Measurements from ENCODE around the gene ZG16B. TPM values are rescaled to one million over a fixed set of nuclear protein-coding genes. Genes with fewer than 3 reads are reported as not detected.

ZG16B gene
- total RNA-seq, 1 donor from 2014 or later: not detected

DNA sequence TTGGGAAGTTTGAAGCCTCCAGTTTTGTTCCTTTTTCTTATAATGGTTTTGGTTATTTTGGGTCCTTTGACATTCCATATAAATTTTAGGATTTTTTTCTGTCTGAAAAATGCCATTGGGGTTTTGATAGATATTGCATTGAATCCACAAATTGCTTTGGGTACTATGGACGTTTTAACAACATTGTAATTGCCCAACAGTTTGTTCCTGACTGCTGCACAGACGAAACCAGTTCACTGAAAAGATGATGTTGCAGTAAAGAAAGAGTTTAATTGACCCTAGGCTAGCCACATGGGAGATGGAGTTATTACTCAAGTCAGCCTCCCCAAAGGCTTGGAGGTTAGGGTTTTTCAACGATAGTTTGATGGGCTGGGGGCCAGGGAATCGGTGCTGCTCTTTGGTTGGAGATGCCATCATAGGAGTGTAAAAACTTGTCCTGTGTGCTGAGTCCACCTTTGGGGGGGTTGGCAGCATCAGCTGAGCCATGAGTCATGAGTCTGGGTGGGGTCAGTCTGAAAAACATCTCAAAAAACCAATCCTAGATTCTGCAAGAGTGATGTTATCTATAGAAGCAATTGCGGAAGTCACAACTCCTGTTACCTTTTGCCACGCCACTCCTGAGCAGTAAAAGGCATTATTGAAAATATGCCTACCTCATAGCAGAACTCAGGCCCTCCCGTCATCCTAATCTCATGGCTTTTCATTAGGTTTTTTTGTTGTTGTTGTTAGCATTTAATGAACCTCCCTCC, 34.5 kb upstream of the ZG16B start:
- H3K27me3 Mint-ChIP-seq (ENCODE audit: insufficient read depth, low read depth): peaks cover 6% of the 10 kb centered on the region
- peak overlapping the region; percentile 8 for H3K4me3 Mint-ChIP-seq
- H3K4me1 Mint-ChIP-seq: peaks cover 5% of the 10 kb centered on the region
- TF ChIP-seq EZH2 (IDR thresholded peaks at IDR 0.05): no peak
- TF ChIP-seq EZH2phosphoT487 (IDR thresholded peaks at IDR 0.05): no peak
- TF ChIP-seq, protein P1, sequence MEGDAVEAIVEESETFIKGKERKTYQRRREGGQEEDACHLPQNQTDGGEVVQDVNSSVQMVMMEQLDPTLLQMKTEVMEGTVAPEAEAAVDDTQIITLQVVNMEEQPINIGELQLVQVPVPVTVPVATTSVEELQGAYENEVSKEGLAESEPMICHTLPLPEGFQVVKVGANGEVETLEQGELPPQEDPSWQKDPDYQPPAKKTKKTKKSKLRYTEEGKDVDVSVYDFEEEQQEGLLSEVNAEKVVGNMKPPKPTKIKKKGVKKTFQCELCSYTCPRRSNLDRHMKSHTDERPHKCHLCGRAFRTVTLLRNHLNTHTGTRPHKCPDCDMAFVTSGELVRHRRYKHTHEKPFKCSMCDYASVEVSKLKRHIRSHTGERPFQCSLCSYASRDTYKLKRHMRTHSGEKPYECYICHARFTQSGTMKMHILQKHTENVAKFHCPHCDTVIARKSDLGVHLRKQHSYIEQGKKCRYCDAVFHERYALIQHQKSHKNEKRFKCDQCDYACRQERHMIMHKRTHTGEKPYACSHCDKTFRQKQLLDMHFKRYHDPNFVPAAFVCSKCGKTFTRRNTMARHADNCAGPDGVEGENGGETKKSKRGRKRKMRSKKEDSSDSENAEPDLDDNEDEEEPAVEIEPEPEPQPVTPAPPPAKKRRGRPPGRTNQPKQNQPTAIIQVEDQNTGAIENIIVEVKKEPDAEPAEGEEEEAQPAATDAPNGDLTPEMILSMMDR (IDR thresholded peaks at IDR 0.05): no peak
- no peaks in the 10 kb centered on the region for H4K20me1 ChIP-seq (ENCODE audit: low read depth)
- H3K9me3 ChIP-seq (ENCODE audit: low read depth): no peaks in the 10 kb centered on the region
- H3K4me1 ChIP-seq: peaks cover 14% of the 10 kb centered on the region
- DNase-seq (ENCODE audit: low spot score): no peak
- no peak overlapping the region for H3K27ac ChIP-seq
- H3K36me3 ChIP-seq: no peaks in the 10 kb centered on the region
- H3K36me3 Mint-ChIP-seq: no peaks in the 10 kb centered on the region
- peak overlapping the region; percentile 48 for H2AFZ ChIP-seq (replicated peaks)
- peaks cover 11% of the 10 kb centered on the region for H3F3A ChIP-seq (ENCODE audit: low read depth)
- no peak overlapping the region for H3K4me3 ChIP-seq
- H3K9me3 Mint-ChIP-seq: no peaks in the 10 kb centered on the region
- no peaks in the 10 kb centered on the region for H3K79me2 ChIP-seq (ENCODE audit: low read depth)
- peak overlapping the region; percentile 49 for H3K4me2 ChIP-seq
- no peak overlapping the region for H3K9ac ChIP-seq
- no peak overlapping the region for H3K27ac Mint-ChIP-seq
- peaks cover 8% of the 10 kb centered on the region for H3K27me3 ChIP-seq

DNA sequence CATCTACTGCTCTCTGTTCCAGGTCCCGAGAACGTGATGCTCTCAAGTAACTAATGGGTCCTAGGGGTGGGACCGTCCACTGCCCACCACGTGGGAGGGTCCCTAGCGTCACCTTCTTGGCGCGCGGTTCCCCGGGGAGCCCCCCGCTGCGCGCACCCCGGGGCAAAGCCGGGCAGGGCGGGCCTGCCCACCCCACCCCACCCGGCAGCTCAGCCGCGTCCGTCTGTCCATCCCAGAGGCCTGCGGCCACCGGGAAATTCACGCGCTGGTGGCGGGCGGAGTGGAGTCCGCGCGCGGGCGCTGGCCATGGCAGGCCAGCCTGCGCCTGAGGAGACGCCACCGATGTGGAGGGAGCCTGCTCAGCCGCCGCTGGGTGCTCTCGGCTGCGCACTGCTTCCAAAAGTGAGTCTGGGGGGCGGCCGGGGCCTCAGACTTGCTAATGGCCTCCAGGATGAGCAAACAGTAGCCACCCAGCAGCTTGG, 31.3 kb upstream of the ZG16B start:
- H3K9me3 ChIP-seq (ENCODE audit: low read depth): no peaks in the 10 kb centered on the region
- peaks cover 11% of the 10 kb centered on the region for H3F3A ChIP-seq (ENCODE audit: low read depth)
- H3K27me3 Mint-ChIP-seq (ENCODE audit: insufficient read depth, low read depth): peaks cover 6% of the 10 kb centered on the region
- H3K36me3 Mint-ChIP-seq: peaks cover 2% of the 10 kb centered on the region
- no peak overlapping the region for H3K4me3 Mint-ChIP-seq
- no peak overlapping the region for H3K9ac ChIP-seq
- no peak overlapping the region for H3K4me2 ChIP-seq
- TF ChIP-seq, protein P1 (IDR thresholded peaks at IDR 0.05): no peak
- DNase-seq (ENCODE audit: low spot score): no peak
- H3K79me2 ChIP-seq (ENCODE audit: low read depth): no peaks in the 10 kb centered on the region
- H3K4me3 ChIP-seq: no peak overlapping the region
- H2AFZ ChIP-seq (replicated peaks): no peak overlapping the region
- H3K27ac ChIP-seq: no peak overlapping the region
- peaks cover 5% of the 10 kb centered on the region for H3K4me1 Mint-ChIP-seq
- H3K4me1 ChIP-seq: peaks cover 14% of the 10 kb centered on the region
- peaks cover 8% of the 10 kb centered on the region for H3K9me3 Mint-ChIP-seq
- H4K20me1 ChIP-seq (ENCODE audit: low read depth): no peaks in the 10 kb centered on the region
- H3K27ac Mint-ChIP-seq: no peak overlapping the region
- no peaks in the 10 kb centered on the region for H3K27me3 ChIP-seq
- H3K36me3 ChIP-seq: no peaks in the 10 kb centered on the region

DNA sequence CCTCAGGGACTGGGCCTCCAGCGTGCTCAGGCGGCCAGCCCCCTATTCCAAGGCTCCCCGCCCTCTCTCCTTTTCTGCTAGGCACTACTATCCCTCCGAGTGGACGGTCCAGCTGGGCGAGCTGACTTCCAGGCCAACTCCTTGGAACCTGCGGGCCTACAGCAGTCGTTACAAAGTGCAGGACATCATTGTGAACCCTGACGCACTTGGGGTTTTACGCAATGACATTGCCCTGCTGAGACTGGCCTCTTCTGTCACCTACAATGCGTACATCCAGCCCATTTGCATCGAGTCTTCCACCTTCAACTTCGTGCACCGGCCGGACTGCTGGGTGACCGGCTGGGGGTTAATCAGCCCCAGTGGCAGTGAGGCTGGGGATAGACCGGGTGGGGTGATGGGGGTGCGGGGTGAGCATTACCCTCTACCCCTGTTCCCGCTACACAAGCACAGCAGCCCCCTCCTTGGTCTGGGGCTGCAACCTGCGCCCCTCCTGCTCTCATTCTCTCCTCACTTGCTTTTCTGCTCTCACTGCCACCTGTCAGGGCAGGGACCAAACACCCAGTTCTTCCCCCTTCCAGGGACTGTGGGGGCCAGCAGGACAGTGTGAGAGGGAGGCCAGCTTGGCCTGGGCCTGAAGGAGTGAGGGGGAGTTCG, 30.8 kb upstream of the ZG16B start:
- Histone ChIP-seq H4K20me1 (ENCODE audit: low read depth) (no peaks in the 10 kb centered on the region), H3K27me3 (no peaks in the 10 kb centered on the region), H3K4me3 (no peak overlapping the region), H3K4me1 (peaks cover 14% of the 10 kb centered on the region), H3K36me3 (no peaks in the 10 kb centered on the region), H3K9ac (no peak overlapping the region), H2AFZ (replicated peaks) (no peak overlapping the region), H3K27ac (no peak overlapping the region), H3F3A (ENCODE audit: low read depth) (peaks cover 11% of the 10 kb centered on the region), H3K9me3 (ENCODE audit: low read depth) (no peaks in the 10 kb centered on the region), H3K4me2 (no peak overlapping the region), H3K79me2 (ENCODE audit: low read depth) (no peaks in the 10 kb centered on the region)
- H3K27ac Mint-ChIP-seq: no peak overlapping the region
- no peak for DNase-seq (ENCODE audit: low spot score)
- TF ChIP-seq EZH2phosphoT487 (IDR thresholded peaks at IDR 0.05) (no peak), EZH2 (IDR thresholded peaks at IDR 0.05) (no peak)
- TF ChIP-seq, protein P1 (IDR thresholded peaks at IDR 0.05): no peak
- H3K27me3 Mint-ChIP-seq (ENCODE audit: insufficient read depth, low read depth): peaks cover 8% of the 10 kb centered on the region
- peaks cover 5% of the 10 kb centered on the region for H3K4me1 Mint-ChIP-seq
- peaks cover 2% of the 10 kb centered on the region for H3K36me3 Mint-ChIP-seq
- H3K9me3 Mint-ChIP-seq: peaks cover 14% of the 10 kb centered on the region
- peak overlapping the region; percentile 27 for H3K4me3 Mint-ChIP-seq
